Heart left ventricle (tissue), 16 donors: Measurements from ENCODE around the gene LRP1-AS. TPM values are rescaled to one million over a fixed set of nuclear protein-coding genes. Genes with fewer than 3 reads are reported as not detected.

ENCODE experiments used
- ATAC-seq, 4 donors: fragments of 200-7000 bp; cut with Tn5 transposase; one replicate each; pipeline ENCODE4 v1.9.1; 2020 to 2022; ENCODE audit warnings: moderate library complexity in 4 of 4, mild to moderate bottlenecking in 3 of 4, moderate number of reproducible peaks in 1 of 4
- DNase-seq, 5 donors: peaks; one replicate each; pipeline ENCODE4 v3.0.0-alpha.2; 2020
- H3K27ac ChIP-seq, 12 donors: fragments of 200-600 bp; sonication (generic) in 4 of 12; one replicate each; pipeline versions ENCODE4 v1.5.0 to v1.8.0; 2016 to 2022; ENCODE audit warnings: mild to moderate bottlenecking in 2 of 12
- H3K27me3 ChIP-seq, 9 donors: fragments of 200-600 bp; sonication (generic) in 2 of 9; one replicate each; pipeline versions ENCODE4 v1.5.1 to v1.8.0; 2016 to 2022; ENCODE audit warnings: mild to moderate bottlenecking in 3 of 9
- H3K36me3 ChIP-seq, 9 donors: fragments of 200-600 bp; sonication (generic) in 2 of 9; one replicate each; pipeline versions ENCODE4 v1.5.0 to v1.8.0; 2018 to 2022; ENCODE audit warnings: mild to moderate bottlenecking in 2 of 9
- H3K4me1 ChIP-seq, 12 donors: fragments of 200-600 bp; sonication (generic) in 4 of 12; one replicate each; pipeline versions ENCODE4 v1.5.0 to v1.8.0; 2016 to 2022; ENCODE audit warnings: mild to moderate bottlenecking in 3 of 12
- H3K4me3 ChIP-seq, 12 donors: fragments of 200-600 bp; sonication (generic) in 4 of 12; one replicate each; pipeline versions ENCODE4 v1.5.0 to v1.8.0; 2017 to 2022; ENCODE audit warnings: mild to moderate bottlenecking in 9 of 12, moderate library complexity in 4 of 12
- H3K9me3 ChIP-seq, 12 donors: fragments of 200-600 bp; sonication (generic) in 4 of 12; one replicate each; pipeline versions ENCODE4 v1.5.0 to v1.8.0; 2016 to 2022; ENCODE audit warnings: mild to moderate bottlenecking in 1 of 12
- POLR2A ChIP-seq, 2 donors: fragments of 450-650 bp; IDR thresholded peaks; one replicate each; pipeline ENCODE4 v1.6.1; 2017; ENCODE audit warnings: antibody characterized with exemption in 2 of 2, mild to moderate bottlenecking in 2 of 2, moderate library complexity in 2 of 2
- WGBS, 4 donors: extraction: QIAGEN DNeasy Blood & Tissue Kit in 2 of 4; methylation state at CpG; one replicate each; pipeline versions ENCODE4 v1.1.5 to v1.1.7; 2013 to 2018; 5-methylcytosine and 5-hydroxymethylcytosine counted together
- intact Hi-C, 10 donors: fragments of 100-400 bp; cut with DNase I; formaldehyde crosslinking; loops; one replicate each; pipeline versions ENCODE4 v1.11.1 to v1.14.2; 2022
- long read RNA-seq, 3 donors: library from polyadenylated mRNA; unstranded; transcript quantifications; one replicate each; pipeline ENCODE4 v2.0.0, GENCODE V29; 2020 to 2021
- polyA plus RNA-seq, 2 donors: library from polyadenylated mRNA; stranded (reverse); fragments of 200-250 nt; gene quantifications; one replicate each; pipeline ENCODE4 v1.2.3, GENCODE V29; 2013
- total RNA-seq, 9 donors: library from RNA; depleted of rRNA in 2 of 9; stranded (reverse); fragments of >200 nt in 2 of 9; fragmentation: NEBNext Ultra II Directional in 3 of 9; extraction: Animal tissue kit (Norgen Biotek cat#: 25700) in 3 of 9; gene quantifications; one replicate each; pipeline versions ENCODE4 v1.1.0 to v1.2.4, GENCODE V29; 2016 to 2023
- TF ChIP-seq, protein P1 (sequence below), 12 donors: fragments of 200-600 bp; sonication (generic) in 4 of 12; IDR thresholded peaks; one replicate each; pipeline versions ENCODE4 v1.5.0 to v1.8.0; 2018 to 2022; ENCODE audit warnings: antibody characterized with exemption in 12 of 12, mild to moderate bottlenecking in 5 of 12
- donor health status: ischemic (EF 13 %, LVEDD 7.1; RV severe dilation, severe dysfunction).
- donor health status: healthy with polysubstance abuse.
- donor health status: DM: no; HTN: yes; CAD: no.
- donor health status: DM: no; HTN: no; CAD: no.
- donor health status: ischemic (EF 25% LVEDD 6.9; RV normal size, moderate dysfunction).
- donor health status: ischemic (EF 25% LVEDD 5.7; RV mildly dilated, moderate dysfunction).
- donor health status: healthy.
- donor health status: DM: yes; HTN: yes; CAD: no.
- donor health status: ischemic (EF 35%, LVEDD 5.7; RV mildly dilated, moderate dysfunction).
- donor health status: nonischemic (EF 11% LVEDD 7.7; RV severe dilation, severe dysfunction).
- donor health status: DM: yes; HTN: yes; CAD: no.
- donor health status: PGD.
- donor health status: ischemic (EF 29% LVEDD 5.4; RV normal size, mild dysfunction).
- donor health status: nonischemic (EF 23%, LVEDD 6.1; RV moderate dilation, normal function).

Gene LRP1-AS
- not detected for total RNA-seq
- not detected for polyA plus RNA-seq
- long read RNA-seq, donor 1: 0 reads
- long read RNA-seq, donor 2: 0 reads
- long read RNA-seq, donor 3: 0 reads

DNA sequence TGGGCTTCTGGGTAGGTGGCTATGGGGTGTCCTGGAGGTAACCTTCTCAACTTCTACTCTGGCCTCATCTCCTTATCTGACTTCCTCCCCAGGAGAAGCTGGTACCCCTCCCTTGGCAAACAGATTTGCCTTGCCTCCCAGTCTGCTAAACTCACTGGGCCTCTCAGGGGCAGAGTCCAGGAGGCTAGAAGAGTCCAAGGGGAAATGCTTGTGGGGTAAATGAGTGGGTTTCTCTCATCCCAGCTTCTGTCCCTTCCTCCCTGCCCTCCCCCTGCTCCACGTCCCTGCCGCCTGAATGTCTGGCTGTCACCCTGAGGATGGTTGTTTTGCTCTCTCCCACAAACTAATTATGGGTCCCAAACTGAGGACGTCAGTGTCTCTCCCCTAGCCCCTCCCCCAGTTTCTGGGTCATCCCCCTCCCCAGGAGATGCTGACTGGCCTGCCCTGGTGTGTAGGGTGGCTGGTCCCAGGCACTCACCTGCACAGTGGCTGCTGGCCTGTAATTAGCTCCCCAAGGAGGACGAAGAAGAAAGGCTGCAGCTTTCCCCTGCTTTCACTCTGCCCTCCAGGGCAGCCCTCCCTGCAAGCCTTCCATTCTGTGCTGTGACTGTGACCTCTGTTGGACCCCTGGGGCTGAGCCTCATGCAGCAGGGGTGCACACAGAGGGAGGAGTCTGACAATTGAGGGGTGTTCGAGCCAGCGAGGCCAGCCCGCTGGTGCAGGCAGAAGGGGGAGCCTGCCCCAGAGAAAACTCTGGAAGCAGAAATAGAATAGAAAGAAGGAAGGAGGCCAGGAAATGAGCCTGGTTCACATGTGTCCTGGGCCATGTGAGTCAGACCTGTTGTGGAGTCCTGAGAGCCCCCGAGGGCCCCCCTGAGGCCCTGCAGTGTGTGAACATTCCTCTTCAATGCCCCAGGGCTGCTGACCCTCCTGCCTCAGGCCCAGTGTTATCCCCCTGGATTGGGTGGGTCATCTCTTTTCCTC is at the start of gene LRP1-AS:
LRP1-AS (minus strand) TSS at position 659 of the 984 bp plus-strand sequence.
- 56 to 65% (median 61%) methylated on average over 8 of the region's 8 CpGs for WGBS, 4 donors
- peaks cover 14 to 97% (median 71%) of the 10 kb centered on the region in 12 donors for H3K4me1 ChIP-seq
- ATAC-seq (peak in 2 of 4 donors; percentile 14 to 18), DNase-seq (peak in 1 of 5 donors; percentile 65)
- H3K4me3 ChIP-seq: no peak within 1 kb of the TSS
- intact Hi-C loops: no loop called here
- TF ChIP-seq POLR2A (IDR thresholded peaks at IDR 0.05): no peak
- TF ChIP-seq, protein P1, sequence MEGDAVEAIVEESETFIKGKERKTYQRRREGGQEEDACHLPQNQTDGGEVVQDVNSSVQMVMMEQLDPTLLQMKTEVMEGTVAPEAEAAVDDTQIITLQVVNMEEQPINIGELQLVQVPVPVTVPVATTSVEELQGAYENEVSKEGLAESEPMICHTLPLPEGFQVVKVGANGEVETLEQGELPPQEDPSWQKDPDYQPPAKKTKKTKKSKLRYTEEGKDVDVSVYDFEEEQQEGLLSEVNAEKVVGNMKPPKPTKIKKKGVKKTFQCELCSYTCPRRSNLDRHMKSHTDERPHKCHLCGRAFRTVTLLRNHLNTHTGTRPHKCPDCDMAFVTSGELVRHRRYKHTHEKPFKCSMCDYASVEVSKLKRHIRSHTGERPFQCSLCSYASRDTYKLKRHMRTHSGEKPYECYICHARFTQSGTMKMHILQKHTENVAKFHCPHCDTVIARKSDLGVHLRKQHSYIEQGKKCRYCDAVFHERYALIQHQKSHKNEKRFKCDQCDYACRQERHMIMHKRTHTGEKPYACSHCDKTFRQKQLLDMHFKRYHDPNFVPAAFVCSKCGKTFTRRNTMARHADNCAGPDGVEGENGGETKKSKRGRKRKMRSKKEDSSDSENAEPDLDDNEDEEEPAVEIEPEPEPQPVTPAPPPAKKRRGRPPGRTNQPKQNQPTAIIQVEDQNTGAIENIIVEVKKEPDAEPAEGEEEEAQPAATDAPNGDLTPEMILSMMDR (IDR thresholded peaks at IDR 0.05): no peak
- H3K36me3 ChIP-seq: peaks cover 0 to 71% (median 45%) of the 10 kb centered on the region in 9 donors
- no peaks in the 10 kb centered on the region for H3K27me3 ChIP-seq
- peak within 1 kb of the TSS; percentile 18 to 95 (median 89) for H3K27ac ChIP-seq
- H3K9me3 ChIP-seq: no peaks in the 10 kb centered on the region

DNA sequence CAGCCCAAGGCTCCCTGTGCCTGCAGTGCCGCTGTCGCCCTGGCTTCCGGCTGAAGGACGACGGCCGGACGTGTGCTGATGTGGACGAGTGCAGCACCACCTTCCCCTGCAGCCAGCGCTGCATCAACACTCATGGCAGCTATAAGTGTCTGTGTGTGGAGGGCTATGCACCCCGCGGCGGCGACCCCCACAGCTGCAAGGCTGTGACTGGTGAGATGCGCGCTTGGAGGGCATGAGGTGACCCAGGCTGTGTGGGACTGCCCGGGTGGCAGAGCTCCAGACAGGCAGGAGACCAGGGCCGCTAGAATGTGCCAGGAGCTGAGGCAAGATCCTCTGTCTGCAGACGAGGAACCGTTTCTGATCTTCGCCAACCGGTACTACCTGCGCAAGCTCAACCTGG is 49.5 kb upstream of the LRP1-AS start:
- H3K36me3 ChIP-seq: peaks cover 0 to 100% (median 99%) of the 10 kb centered on the region in 9 donors
- no peak for ATAC-seq
- H3K4me3 ChIP-seq: no peak overlapping the region
- H3K9me3 ChIP-seq: no peaks in the 10 kb centered on the region
- 87 to 97% (median 91%) methylated on average over 6 to 22 of the region's 22 CpGs for WGBS, 4 donors
- no peak for DNase-seq
- no peaks in the 10 kb centered on the region for H3K27me3 ChIP-seq
- no peak overlapping the region for H3K27ac ChIP-seq
- intact Hi-C loops: no loop called here
- H3K4me1 ChIP-seq: no peaks in the 10 kb centered on the region
- TF ChIP-seq, protein P1 (IDR thresholded peaks at IDR 0.05): no peak
- no peak for TF ChIP-seq POLR2A (IDR thresholded peaks at IDR 0.05)

DNA sequence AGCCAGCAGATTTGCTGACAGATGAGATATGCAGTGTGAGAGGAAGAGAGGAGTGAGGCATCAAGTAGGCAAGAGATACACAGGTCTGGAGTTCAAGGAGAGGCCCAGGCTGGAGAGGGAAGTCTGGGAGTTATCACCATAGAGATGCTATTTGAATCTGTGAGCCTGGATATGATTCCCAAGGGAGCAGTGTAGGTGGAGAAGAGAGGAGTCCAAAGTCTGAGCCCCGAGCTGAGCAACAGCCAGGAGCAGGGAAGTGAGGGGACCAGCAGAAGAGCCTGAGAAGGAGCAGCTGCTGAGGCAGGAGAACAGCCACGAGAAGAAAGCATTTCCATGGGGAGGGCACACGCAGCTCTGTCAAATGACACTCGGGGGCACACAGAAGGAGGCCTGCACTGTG is 49.0 kb upstream of the LRP1-AS start:
- Histone ChIP-seq H3K9me3 (no peaks in the 10 kb centered on the region), H3K36me3 (peaks cover 0 to 99% (median 96%) of the 10 kb centered on the region in 9 donors), H3K27me3 (no peaks in the 10 kb centered on the region), H3K4me1 (no peaks in the 10 kb centered on the region), H3K27ac (no peak overlapping the region), H3K4me3 (no peak overlapping the region)
- TF ChIP-seq POLR2A (IDR thresholded peaks at IDR 0.05): no peak
- TF ChIP-seq, protein P1 (IDR thresholded peaks at IDR 0.05): no peak
- no peak for ATAC-seq
- WGBS, 4 donors: 65 to 79% (median 76%) methylated on average over 4 of the region's 4 CpGs
- intact Hi-C loops: no loop called here
- DNase-seq: no peak
